GM12874 (cell line): ENCODE measurements around the gene IDNK.

Experiments used
- CTCF ChIP-seq: IDR thresholded peaks from 2 replicates; pipeline ENCODE4 v1.5.1; 2011; ENCODE audit warnings: low read depth, mild to moderate bottlenecking, control low read depth, low read length, moderate library complexity; ENCODE audit not compliant: insufficient read depth

Gene IDNK

GRCh38 chr9:83652433-83652832 lies 29.5 kb downstream of the IDNK start:
- TF ChIP-seq CTCF, result no peak

- TF ChIP-seq CTCF, result no peak
These were observed 32.5 kb downstream of the IDNK start for GRCh38 chr9:83655433-83655832.

- TF ChIP-seq CTCF, result no peak
These were observed 33.2 kb downstream of the IDNK start for GRCh38 chr9:83656032-83656680.

GRCh38 chr9:83656952-83657351 lies 34.0 kb downstream of the IDNK start:
- no peak for TF ChIP-seq CTCF

GRCh38 chr9:83662933-83663332 lies 40.0 kb downstream of the IDNK start:
- no peak for TF ChIP-seq CTCF

GRCh38 chr9:83665580-83666200 lies 42.7 kb downstream of the IDNK start:
- no peak for TF ChIP-seq CTCF

- no peak for TF ChIP-seq CTCF
These were observed 46.1 kb downstream of the IDNK start for GRCh38 chr9:83669067-83669466.
